Measurements from ENCODE around the gene PIR.
A peak's percentile ranks its signal among the peaks of the same experiment; 100 is the strongest.

Gene PIR

DNA sequence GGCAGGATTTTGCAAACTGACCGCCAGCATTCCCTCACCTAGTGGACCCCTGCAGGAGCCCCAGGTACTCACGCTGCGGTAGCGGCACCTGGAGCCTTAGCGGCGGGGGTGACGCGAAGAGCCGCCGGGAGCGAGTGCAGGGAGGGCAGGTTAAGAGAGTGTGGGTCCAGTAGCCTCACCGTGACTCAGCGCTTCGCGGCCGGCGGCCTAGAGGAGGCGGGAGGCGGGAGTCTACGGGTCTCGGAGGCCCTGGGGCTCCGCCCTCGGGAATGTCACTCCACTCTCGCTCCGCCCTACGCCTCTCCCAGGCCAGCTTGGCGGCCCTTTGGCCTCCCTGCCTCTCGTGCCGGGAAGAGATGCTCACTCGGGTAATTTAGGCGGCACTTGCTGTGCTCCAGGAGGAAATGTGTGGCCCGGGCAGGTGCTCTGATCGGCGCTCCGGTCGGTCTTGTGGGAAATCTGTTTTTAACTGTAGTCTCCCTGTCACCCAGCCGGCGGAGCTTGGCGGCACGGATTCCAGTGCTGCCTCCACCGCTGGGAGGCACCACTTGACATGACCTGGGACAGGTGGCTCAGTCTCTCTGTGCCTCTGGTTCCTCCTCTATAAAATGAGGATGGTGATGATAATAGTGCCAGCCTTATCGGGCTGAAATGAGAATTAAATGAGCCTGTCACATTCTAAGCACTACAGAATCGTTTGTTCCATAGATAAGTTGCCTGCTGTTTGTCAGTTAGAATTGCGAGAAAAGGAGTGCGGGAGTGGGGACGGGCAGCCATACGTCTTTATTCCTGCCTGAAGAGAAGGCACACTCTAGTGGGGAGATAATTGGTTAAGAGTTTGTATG, at the start of gene PIR:
Gene PIR (minus strand): TSS at position 216 of the 845 bp plus-strand sequence. CDS start 2,076 bp downstream, outside the sequence.
- DNase-seq (ENCODE audit: low read depth, low spot score), result peak; percentile 90

DNA sequence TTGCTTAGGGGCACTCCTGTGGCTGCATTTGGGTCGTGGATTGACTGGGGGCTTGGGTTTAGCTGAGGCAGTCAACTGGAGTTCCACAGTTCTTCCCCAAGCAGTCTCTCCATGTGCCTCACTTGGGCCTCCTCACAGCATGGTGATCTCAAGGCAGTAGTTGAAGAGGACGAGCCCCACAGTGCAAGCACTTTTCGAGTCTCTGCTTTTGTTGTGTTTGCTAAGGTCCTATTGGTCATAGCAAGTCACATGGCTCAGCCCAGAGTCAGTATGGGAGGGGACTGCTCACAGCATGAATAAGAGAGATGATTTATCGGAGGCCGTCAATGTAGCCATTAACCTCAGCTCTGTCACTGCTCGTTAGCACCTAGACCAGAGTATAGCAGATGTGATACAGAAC, 37.2 kb upstream of the PIR start:
- DNase-seq (ENCODE audit: low read depth, low spot score), result no peak

DNA sequence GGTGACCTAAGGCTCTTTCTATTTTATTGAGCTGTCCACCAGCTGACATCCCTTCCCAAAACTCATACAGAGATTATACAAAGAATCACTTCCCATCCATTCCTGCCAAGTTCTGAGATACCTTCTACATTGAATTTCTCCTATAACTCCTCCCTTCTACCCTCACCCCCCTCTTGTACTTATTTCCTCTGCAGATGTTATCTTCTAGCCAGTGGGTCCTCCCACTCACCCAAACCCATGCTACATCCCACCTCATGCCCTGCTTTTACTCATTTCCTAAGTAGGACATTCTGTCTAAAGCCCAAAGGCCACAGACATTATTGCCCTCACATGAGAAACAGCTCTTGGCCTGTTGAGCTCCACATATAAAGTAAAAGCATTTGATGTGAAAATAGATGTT, 36.0 kb upstream of the PIR start:
- no peak for DNase-seq (ENCODE audit: low read depth, low spot score)

DNA sequence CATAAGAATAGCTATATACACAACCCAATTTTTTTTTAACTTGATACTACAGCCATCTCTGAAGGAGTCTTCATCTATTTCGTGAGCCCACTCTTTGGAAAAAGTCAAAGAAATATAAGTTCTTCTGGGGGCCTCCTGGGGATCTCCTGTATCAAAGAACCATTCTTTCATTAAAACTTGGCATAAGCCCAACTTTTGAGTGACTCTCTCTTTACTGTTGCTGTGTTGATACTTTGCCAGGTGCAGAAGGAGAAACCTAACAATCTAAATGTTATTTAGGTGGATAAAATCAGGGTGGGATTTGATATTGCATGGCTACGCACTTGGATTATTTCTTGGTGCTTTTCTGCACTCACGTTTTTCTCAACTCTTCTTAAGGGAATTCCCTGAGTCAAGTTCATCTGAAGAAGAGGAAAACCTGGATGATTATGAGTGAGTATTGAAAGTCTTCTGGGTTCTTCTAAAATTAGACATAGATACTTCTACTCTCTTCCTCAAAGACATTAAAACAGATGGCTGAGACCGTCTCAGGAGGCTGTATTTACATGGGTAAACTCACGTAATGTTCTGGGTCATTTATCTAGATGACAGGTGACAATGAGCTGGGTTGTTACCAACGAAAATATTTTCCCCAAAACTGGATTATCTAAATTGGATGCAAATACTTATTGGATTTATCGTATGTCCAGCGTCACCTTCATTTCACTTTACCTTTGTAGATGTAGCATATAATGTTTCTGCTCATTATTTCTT, 32.7 kb upstream of the PIR start:
- DNase-seq (ENCODE audit: low read depth, low spot score), result no peak

DNA sequence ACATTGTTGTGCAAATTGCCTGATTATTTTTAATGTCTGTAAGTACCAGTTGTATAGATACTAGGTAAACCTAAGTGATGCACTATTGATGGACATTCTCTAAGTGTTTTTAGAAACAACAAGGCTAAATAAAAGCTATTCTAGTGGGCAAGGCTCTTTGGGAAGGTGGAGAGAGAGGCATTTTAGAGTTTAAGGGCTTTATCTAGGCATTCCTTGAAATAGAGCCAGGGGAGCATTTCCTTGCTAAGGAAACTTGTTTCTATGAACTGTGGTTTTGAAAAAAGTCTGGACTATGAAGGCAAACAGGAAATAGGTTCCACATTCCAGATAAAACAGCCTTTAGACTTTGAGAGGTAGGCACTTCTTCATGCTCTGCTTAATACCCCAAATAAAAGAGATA, 31.3 kb upstream of the PIR start:
- peak; percentile 77 for DNase-seq (ENCODE audit: low read depth, low spot score)

DNA sequence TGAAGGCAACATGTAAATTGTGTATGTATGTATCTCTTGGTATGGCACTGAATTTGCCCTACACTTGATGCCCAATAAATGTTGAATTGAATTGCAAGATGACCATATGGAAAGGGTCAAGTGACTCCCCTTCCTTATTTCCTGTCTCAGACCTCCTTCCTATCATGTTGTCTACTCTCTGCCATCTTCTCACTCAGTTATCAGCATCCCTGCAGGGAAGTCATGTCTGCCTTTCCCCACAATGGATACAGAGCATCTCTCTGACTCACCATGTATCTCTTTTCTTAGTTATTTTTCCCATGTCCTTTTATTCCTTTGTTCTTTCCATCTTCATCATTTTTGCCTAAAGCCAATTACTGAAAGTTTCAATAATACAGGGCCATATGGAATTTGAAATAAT, 30.0 kb upstream of the PIR start:
- no peak for DNase-seq (ENCODE audit: low read depth, low spot score)

DNA sequence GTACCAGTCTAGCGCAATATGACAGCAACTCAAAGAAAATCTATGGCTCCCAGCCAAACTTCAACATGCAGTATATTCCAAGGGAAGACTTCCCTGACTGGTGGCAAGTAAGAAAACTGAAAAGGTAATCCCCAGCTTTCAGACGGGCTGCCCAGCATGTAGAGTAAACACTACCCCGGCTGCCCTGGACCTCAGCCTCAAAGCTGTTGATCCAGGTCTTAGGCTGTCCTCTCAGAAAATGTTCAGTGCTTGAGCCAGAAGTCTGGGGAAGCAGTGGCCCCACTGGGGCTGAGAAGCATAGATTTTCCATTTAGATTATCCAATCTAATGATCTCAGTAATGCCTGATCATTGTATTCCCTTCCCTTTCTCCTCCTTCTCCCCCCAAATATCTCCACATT, 29.3 kb upstream of the PIR start:
- no peak for DNase-seq (ENCODE audit: low read depth, low spot score)

DNA sequence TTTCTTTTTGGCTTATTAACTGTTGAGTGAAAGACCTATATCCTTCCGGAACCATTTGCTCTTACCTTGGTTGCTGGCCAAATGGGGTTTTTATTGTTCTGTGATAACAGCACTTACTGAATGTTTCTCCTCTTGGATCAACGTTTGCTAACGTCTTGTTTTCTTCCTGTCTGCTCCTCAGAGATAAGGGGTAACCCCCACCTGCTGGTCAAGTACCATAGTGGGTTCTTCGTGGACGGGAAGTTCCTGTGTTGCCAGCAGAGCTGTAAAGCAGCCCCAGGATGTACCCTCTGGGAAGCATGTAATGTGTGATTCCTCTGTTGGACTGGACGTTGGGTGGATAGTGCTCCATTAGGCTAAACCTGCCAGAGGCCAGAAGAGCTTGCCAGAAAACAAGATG, 22.8 kb upstream of the PIR start:
- no peak for DNase-seq (ENCODE audit: low read depth, low spot score)

DNA sequence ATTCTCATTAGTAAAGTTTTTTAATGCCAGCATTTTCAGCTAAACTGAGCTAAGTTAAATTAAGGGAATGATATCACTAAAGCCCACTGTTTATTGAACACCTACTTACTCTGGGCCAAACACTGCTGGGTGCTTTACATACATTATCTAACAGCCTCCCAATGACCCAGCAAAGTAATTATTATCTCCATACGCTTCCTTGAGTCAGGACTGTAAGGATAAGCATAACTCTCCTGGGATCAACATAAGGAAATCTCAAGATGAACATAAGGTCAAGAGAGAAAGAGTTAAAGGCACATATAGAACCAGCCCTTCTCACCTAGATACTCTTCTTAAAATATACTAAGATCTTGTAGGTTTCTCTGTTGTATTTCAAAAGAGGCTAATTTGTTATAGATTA, 21.1 kb upstream of the PIR start:
- no peak for DNase-seq (ENCODE audit: low read depth, low spot score)

DNA sequence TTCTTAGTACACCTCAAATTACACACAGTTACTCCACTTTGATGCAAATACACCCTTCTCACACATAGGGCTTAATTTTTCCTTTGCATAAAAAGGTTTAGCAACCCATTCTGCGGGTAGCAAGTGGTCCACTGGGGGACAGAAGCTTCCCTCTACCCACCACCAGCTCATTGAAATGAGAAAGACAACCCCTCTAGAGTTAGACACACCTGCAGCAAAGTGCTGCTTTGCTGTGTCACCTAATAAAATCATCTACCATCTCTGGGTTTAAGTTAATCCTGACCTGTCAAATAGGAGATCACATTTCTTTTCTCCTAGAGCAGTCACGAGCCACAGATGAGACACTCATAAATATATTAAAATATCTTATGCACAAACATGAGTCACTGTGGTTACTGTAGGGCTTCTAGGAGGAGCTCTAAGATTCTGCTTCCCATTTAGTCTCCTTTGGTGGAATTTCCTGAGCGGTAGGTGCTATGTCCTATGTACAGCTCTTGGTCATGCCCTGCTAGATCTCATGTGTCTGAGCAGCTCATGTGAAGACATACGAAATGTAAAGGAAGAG, 19.4 kb upstream of the PIR start:
- DNase-seq (ENCODE audit: low read depth, low spot score), result no peak

DNA sequence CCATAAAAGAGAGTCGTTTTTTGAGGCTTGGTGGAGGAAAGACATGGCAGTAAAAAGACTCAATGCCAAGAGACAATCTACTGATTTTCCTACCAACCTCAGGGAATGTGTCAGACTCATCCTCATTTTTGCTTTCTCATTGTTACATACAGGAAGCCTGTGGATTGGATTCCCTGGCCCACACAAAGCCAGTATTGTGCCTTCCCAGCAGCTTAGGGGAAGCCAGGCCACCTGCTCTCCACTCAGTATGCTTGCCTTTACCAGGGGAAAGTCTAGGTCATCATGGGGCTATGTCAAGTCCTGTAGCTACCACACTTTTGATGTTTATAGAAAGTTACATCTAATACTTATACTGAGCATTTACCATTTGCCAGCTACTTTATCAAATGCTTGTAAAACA, 18.4 kb upstream of the PIR start:
- DNase-seq (ENCODE audit: low read depth, low spot score), result no peak

DNA sequence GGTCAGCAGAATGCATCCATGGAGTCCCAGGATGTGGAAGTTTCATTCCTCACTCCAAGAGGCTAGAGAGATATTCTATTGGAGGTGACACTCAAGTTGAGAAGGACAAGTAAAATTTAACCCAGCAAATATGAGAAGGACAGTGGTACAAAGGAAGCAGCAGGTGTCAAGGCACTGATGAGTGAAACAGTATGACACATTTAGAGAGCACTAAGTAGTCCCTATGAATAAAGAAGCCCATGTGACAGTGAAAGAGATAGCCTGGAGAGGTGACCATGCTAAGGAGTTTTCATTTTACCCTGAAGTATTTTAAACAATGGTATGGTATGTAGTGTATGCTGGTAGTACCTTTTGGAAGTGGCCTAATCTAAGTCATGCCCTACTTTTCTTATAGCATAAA, 16.7 kb upstream of the PIR start:
- no peak for DNase-seq (ENCODE audit: low read depth, low spot score)

DNA sequence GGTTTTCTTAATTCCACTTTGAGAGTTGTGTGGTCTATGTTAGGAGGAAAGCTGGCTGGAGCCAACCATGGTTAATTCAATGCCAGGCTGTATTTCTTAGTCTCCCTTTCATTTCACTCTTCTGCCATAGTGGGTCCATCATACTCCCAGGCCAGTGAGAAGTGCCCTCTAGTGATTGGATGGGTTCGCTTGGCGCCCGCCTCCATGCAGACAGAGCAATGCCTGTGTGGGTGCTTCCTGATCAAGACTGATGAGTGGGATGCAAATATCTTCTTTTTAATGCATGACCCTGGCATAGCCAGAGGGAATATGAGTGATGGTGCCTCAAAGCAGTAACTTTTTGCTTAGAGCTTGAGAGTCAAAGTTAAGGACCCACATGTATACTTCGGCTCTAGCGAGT, 13.9 kb upstream of the PIR start:
- DNase-seq (ENCODE audit: low read depth, low spot score), result no peak

DNA sequence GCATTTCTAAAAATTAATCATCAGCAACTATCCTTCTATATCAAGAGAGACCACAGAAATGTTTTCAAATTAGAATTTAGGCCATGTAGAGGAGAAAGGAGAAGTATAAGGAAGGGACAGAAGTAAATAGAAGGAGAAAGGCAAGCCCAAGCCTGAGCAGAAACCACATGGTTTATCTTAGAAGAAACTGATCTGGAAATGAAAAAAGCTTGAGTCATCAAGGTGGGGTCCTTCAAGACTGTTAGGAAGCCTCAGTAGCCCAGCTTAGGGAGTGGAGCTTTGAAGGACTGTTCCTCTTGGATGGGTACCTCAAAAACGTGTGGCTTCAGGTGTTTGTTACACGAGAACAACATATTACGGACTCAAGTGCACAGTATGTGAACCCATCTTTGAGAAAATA, 12.0 kb upstream of the PIR start:
- DNase-seq (ENCODE audit: low read depth, low spot score), result no peak

DNA sequence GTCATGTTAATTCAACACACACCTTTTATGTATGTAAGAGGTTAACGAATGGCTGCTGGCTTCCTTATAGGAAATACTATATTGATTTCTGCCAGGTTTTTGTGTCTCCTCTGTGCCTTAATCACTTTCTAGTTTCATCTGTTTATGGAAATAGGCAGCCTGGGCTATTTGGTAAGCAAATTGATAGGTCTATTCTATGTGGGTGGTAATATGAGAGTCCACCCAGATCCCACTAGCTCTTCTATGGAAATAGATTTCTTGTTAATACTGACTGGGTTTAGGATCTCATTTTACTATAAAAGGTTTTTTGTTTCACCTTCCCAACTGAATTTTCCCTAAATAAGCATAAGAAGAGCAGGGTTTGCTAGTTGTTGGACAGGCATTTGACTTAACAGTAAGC, 11.5 kb upstream of the PIR start:
- DNase-seq (ENCODE audit: low read depth, low spot score), result no peak

DNA sequence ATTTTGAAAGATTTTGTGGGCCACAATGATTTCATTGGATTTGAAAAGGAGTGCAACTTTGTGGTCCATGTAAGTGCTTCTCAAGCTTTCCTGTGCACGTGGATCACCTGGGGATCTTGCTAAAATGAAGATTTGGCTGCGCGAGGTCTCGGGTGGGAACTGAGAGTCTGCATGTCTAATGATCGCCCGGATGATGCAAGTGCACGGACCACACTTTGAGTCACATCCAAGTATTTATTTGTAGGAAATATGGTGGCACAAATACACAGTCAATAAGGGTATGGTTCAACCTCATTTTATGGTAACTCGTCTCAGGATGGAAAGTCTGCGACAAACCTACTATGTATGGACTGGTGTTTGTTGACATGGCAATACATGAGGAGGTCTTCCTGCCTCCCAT, 8.4 kb upstream of the PIR start:
- no peak for DNase-seq (ENCODE audit: low read depth, low spot score)

DNA sequence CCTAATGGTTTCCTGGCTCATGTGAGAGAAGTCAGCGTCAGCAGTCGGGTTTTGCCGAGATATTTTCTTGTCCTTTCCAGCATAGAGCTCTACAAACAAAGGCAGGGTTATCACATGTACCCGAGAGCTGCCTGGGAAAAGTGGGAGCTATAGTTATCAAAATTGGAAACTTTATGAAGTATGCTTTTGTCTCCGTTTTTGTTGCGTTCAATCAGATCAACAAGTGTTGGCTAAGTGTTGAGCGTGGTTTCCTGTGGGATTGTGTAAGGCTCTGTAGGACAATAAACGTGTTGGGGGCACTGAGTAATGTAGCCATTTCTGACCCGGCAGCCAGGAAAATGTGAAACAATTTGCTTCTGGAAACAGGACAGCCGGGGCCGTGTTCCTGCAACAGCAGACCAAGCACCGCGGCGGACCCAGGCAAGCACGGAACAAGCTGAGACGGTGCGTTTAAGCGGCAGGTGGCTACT, 7.4 kb upstream of the PIR start, which contains the start of gene BMX:
Gene BMX (plus strand): TSS at position 311 of the 470 bp plus-strand sequence. CDS start 7,547 bp downstream, outside the sequence.
- DNase-seq (ENCODE audit: low read depth, low spot score), result no peak

DNA sequence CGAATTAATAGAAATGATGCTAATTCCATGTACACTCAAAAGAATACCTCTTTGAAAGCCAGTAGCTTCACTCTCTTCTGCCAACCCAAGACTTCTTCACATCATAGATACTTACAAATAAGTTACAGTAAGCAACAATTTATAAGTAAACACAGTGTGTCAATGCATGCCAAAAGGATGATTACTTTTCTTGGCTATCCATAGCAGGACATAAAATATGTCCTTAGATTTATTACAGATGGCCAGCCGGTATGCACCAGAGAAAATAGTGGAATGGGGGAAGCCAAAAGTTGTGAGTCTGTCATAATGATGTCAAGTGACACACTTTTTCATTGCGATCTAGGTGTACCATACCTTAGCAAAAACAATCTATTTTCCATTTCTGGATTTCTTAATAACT, 6.8 kb upstream of the PIR start:
- no peak for DNase-seq (ENCODE audit: low read depth, low spot score)

DNA sequence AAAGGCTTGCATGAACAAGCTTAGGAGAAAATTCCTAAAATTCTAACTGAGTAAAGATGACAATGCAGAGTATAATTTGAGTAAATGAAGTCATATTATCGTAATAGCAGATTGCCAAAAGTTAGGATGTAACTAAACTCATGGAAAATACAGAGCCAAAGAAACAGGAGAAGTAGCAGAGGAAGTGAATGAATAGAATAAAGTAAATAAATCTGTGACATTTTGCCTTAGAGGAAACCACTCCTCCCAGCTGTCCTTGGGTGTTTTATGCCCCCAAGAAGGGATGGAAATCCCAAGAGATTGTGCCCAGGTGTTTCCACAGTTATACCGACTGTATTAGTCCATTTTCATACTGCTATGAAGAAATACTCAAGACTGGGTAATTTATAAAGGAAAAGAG, 5.6 kb upstream of the PIR start:
- DNase-seq (ENCODE audit: low read depth, low spot score), result no peak

DNA sequence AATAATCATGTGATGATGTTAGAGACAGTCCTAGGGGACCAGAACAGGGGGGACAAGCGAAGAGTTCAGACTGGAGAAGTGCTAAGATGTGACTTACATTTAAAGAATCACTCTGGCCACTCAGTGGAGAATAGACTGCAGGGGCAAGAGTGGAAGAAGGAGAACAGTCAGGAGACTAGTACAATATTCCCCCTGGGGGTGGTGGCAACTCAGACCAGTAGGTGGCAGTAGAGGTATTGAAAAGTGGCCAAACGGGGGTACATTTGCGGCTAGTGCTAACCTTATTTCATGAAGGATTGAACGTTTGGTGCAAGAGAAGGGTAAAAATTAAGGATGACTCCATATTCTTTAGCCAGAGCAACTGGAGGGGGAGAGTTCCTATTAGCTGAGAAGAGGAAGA, 4.7 kb upstream of the PIR start:
- peak; percentile 60 for DNase-seq (ENCODE audit: low read depth, low spot score)

DNA sequence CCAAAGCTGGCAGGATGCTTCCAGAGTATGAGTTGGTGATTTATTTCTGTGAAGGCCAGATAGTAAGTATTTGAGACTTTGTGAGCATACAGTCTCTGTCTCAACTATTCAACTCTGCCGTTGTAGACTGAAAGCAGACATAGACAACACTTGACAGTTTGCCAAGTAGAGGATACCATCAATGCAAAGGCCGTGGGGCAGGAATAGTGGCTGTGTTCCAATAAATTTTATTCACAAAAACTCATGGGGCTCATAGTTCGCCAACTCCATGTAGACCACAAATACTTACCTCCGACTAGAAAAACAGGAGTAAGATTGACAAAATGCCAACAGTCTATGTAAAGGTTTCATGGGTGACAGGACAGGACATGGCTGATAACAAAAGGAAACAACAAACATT, 3.7 kb upstream of the PIR start:
- no peak for DNase-seq (ENCODE audit: low read depth, low spot score)

DNA sequence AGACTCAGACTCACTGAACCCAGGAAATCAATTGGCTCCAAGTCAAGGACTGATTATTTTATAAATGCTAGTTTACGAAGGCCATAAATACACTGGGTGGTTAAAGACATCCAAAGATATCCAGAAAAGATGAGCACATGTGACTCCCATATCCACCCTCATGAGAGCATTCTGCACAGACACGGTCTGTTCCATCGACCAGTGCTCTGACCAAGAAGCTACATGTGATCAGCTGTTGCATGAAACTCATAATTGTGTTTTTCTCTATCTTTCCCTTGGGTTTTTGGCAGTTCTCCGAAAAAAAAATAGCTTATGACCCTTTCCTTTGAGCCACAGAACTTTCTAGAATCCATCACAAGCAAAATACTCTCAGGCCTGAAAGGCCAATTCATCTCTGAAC, 2.7 kb upstream of the PIR start:
- DNase-seq (ENCODE audit: low read depth, low spot score), result no peak

DNA sequence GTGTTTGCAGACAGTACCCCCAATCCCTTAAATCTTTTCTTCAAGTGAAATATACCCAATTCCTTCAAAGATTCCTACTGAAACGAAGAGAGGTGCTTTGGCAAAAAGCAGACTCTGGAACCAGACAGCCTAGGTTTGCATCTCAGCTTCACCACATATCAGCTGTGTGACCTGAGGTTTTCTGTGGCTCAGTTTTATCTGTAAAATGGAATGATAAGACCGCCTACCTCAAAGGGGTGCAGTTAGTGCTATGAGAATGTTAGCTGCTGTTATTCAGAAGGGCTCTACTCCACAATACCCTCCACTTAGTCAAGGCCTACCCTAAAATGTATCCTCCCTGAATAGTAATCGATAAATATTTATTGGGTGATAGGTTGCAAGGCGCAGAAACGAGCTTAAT, 664 bp downstream of the PIR start:
- no peak for DNase-seq (ENCODE audit: low read depth, low spot score)
